Measurements from ENCODE around the gene CDH12. TPM values are rescaled to one million over a fixed set of nuclear protein-coding genes. Genes with fewer than 3 reads are reported as not detected.

CDH12 gene
- total RNA-seq, 1 experiment from 2014 or later, result not detected

DNA sequence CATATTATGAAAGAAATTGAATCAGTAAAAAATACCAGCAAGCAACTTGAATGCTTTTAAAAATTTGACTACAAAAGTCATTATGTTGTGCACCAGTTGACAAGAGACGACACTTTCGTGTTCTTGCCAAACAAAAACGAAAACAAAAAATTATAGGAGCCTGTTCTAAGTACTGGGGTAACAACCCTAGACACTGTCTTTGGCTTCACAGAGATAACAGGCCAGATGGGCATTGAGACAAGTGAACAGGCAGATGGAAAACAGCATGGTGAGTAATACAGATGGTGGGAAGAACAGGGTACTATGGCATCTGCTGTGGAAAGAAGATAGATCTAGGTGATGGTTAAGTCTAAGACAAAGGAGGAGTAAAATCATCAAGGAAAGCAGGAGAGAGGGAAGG is 99.0 kb downstream of the CDH12 start:
- Histone ChIP-seq H3K9me3 (ENCODE audit: control insufficient read depth, low read depth, low read length) (no peaks in the 10 kb centered on the region), H3K27me3 (ENCODE audit: insufficient read depth, low read length) (no peaks in the 10 kb centered on the region), H2BK5ac (ENCODE audit: insufficient read length, low read length) (no peak overlapping the region), H2BK15ac (ENCODE audit: low read depth, low read length) (no peak overlapping the region), H3K18ac (ENCODE audit: insufficient read length, low read depth, low read length) (no peak overlapping the region), H2BK20ac (ENCODE audit: low read depth, low read length, poor library complexity, severe bottlenecking) (no peak overlapping the region), H2BK12ac (ENCODE audit: insufficient read length, low read depth, low read length) (no peak overlapping the region), H3T11ph (ENCODE audit: low read length) (no peak overlapping the region), H2AFZ (ENCODE audit: low read length) (no peak overlapping the region), H2BK120ac (ENCODE audit: low read depth, low read length, poor library complexity, severe bottlenecking) (no peak overlapping the region), H4K91ac (ENCODE audit: insufficient read length, low read depth, low read length) (no peak overlapping the region), H3K4ac (ENCODE audit: low read depth, low read length) (no peak overlapping the region), H3K79me2 (ENCODE audit: insufficient read depth, low read length) (no peaks in the 10 kb centered on the region), H3K79me1 (ENCODE audit: insufficient read depth, low read depth, low read length, poor library complexity, severe bottlenecking) (no peaks in the 10 kb centered on the region), H3K27ac (ENCODE audit: insufficient read length, low read depth, low read length) (no peak overlapping the region), H4K20me1 (ENCODE audit: control insufficient read depth, insufficient read depth, insufficient read length) (no peaks in the 10 kb centered on the region), H3K4me2 (ENCODE audit: insufficient read depth, insufficient read length, low read length) (no peak overlapping the region), H3K23me2 (ENCODE audit: insufficient read length, low read depth, low read length, poor library complexity, severe bottlenecking) (no peaks in the 10 kb centered on the region), H4K8ac (replicated peaks; ENCODE audit: insufficient read length, low read depth, low read length) (no peak overlapping the region), H3K56ac (ENCODE audit: insufficient read length, low read depth, low read length) (no peak overlapping the region), H4K5ac (ENCODE audit: insufficient read length, low read depth, low read length) (no peak overlapping the region), H3K4me1 (ENCODE audit: insufficient read depth, low read length) (no peaks in the 10 kb centered on the region), H3K14ac (ENCODE audit: insufficient read depth, low read length) (no peak overlapping the region), H2AK5ac (ENCODE audit: insufficient read length, low read length) (no peak overlapping the region), H3K23ac (ENCODE audit: insufficient read length, low read depth, low read length) (no peak overlapping the region), H3K9ac (ENCODE audit: extremely low read depth, insufficient read length, low read length) (no peak overlapping the region)
- TF ChIP-seq, protein P1, sequence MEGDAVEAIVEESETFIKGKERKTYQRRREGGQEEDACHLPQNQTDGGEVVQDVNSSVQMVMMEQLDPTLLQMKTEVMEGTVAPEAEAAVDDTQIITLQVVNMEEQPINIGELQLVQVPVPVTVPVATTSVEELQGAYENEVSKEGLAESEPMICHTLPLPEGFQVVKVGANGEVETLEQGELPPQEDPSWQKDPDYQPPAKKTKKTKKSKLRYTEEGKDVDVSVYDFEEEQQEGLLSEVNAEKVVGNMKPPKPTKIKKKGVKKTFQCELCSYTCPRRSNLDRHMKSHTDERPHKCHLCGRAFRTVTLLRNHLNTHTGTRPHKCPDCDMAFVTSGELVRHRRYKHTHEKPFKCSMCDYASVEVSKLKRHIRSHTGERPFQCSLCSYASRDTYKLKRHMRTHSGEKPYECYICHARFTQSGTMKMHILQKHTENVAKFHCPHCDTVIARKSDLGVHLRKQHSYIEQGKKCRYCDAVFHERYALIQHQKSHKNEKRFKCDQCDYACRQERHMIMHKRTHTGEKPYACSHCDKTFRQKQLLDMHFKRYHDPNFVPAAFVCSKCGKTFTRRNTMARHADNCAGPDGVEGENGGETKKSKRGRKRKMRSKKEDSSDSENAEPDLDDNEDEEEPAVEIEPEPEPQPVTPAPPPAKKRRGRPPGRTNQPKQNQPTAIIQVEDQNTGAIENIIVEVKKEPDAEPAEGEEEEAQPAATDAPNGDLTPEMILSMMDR (conservative IDR thresholded peaks at IDR 0.05), result no peak
- no peaks in the 10 kb centered on the region; a peak in 1 of 5 replicates for H3K9me3 Mint-ChIP-seq
- H3K4me3 Mint-ChIP-seq, result no peak overlapping the region
- WGBS (ENCODE audit: extremely low coverage, insufficient read length, low lambda C conversion rate), result no CpG with 5 or more reads among the region's 3 CpGs
- no peaks in the 10 kb centered on the region for H3K4me1 Mint-ChIP-seq
- no peaks in the 10 kb centered on the region; the same call in 1 of the 2 replicates for H3K27me3 Mint-ChIP-seq (ENCODE audit: low read depth)
- no peak for DNase-seq
- H3K36me3 Mint-ChIP-seq (ENCODE audit: insufficient read depth in 1 of 3, low read depth in 3 of 3), result no peaks in the 10 kb centered on the region
- no peak overlapping the region for H3K27ac Mint-ChIP-seq
